ENCODE measurements around the gene AKT2. TPM values are rescaled to one million over a fixed set of nuclear protein-coding genes. Genes with fewer than 3 reads are reported as not detected.

Gene AKT2
- total and polyA plus RNA-seq, 10 of the 15 experiments (the other 5 are each of a cell fraction or from before 2014, with no cell fraction given) = 1.0 to 185 (median 71.5) TPM

- no peak overlapping the region for H2AFZ ChIP-seq (ENCODE audit: control insufficient read depth, low read depth, low read length)
- no peak for FAIRE-seq
- no peak overlapping the region for H3K4me3 ChIP-seq
- RAD21 ChIA-PET (ENCODE audit: unreplicated experiment) = interaction anchor here (1.3 to 2.5 kb wide), 10 partner anchors 52 to 299 kb away, joined by 4 to 28 read pairs (median 9); partner anchors contain the start of genes BLVRB and SERTAD3
- no peak for TF ChIP-seq MEF2A (IDR thresholded peaks at IDR 0.05; ENCODE audit: insufficient read depth, low read depth, low read length)
- H3K79me2 ChIP-seq (ENCODE audit: control insufficient read depth, insufficient read depth, low read length) = no peaks in the 10 kb centered on the region
- no peaks in the 10 kb centered on the region for H3K4me1 ChIP-seq (ENCODE audit: control insufficient read depth, insufficient read depth, low read length)
- DNase-seq (ENCODE audit: low read depth, low spot score) = no peak
- WGBS (ENCODE audit: insufficient coverage, insufficient replicate concordance, low lambda C conversion rate, missing lambda C conversion rate) = 63% methylated on average over 4 of the region's 4 CpGs
- intact Hi-C loops (cut with micrococcal nuclease; ENCODE audit: unreplicated experiment) = loop anchor here (2.0 kb wide), 1 partner anchor 140 kb away; the partner anchor contains the start of gene SERTAD3
- SMC1A ChIA-PET (ENCODE audit: uncharacterized antibody, unreplicated experiment) = interaction anchor here (0.8 to 2.6 kb wide), 11 partner anchors 8 to 319 kb away, joined by 3 to 24 read pairs (median 5); partner anchors contain the start of genes BLVRB and SERTAD3
- H3K9me3 ChIP-seq (replicated peaks; ENCODE audit: control insufficient read depth, insufficient read depth, low read length) = no peaks in the 10 kb centered on the region
- no peak for ATAC-seq
- in situ Hi-C loops (cut with MboI) = loop anchor here (10.0 kb wide), 1 partner anchor 300 kb away; the partner anchor contains the start of gene LTBP4
- H3K36me3 ChIP-seq (ENCODE audit: control insufficient read depth in 2 of 2, insufficient read depth in 2 of 2, low read length in 1 of 2) = no peaks in the 10 kb centered on the region
- H3K27ac ChIP-seq (ENCODE audit: control insufficient read depth, insufficient read depth) = no peak overlapping the region
- BruUV-seq (replicated peaks) = TSS peak; percentile 47
- CTCF ChIA-PET = interaction anchor here (0.9 to 3.0 kb wide), 23 partner anchors 10 to 342 kb away, joined by 3 to 31 read pairs (median 8); partner anchors contain the start of genes BLVRB, LTBP4 and SERTAD3
- POLR2A ChIA-PET = no interaction called here
- H3K9ac ChIP-seq (ENCODE audit: control insufficient read depth, insufficient read depth, low read length) = no peak overlapping the region
- H4K20me1 ChIP-seq (ENCODE audit: control insufficient read depth, insufficient read depth) = no peaks in the 10 kb centered on the region
- no peaks in the 10 kb centered on the region for H3K27me3 ChIP-seq (replicated peaks in 1 of 2; ENCODE audit: control insufficient read depth in 2 of 2, insufficient read depth in 2 of 2, low read length in 1 of 2)
- H3K4me2 ChIP-seq (ENCODE audit: control insufficient read depth, insufficient read depth) = no peak overlapping the region
Observed at GRCh38 chr19:40304306-40304705, 19.2 kb upstream of the AKT2 start.

GRCh38 chr19:40303765-40304164, 18.6 kb upstream of the AKT2 start:
- Histone ChIP-seq H2AFZ (ENCODE audit: control insufficient read depth, low read depth, low read length) (no peak overlapping the region), H3K4me2 (ENCODE audit: control insufficient read depth, insufficient read depth) (no peak overlapping the region), H3K9ac (ENCODE audit: control insufficient read depth, insufficient read depth, low read length) (no peak overlapping the region), H3K4me3 (no peak overlapping the region), H3K79me2 (ENCODE audit: control insufficient read depth, insufficient read depth, low read length) (no peaks in the 10 kb centered on the region), H4K20me1 (ENCODE audit: control insufficient read depth, insufficient read depth) (no peaks in the 10 kb centered on the region), H3K9me3 (replicated peaks; ENCODE audit: control insufficient read depth, insufficient read depth, low read length) (no peaks in the 10 kb centered on the region), H3K27me3 (replicated peaks in 1 of 2; ENCODE audit: control insufficient read depth in 2 of 2, insufficient read depth in 2 of 2, low read length in 1 of 2) (no peaks in the 10 kb centered on the region), H3K27ac (ENCODE audit: control insufficient read depth, insufficient read depth) (no peak overlapping the region), H3K4me1 (ENCODE audit: control insufficient read depth, insufficient read depth, low read length) (no peaks in the 10 kb centered on the region), H3K36me3 (ENCODE audit: control insufficient read depth in 2 of 2, insufficient read depth in 2 of 2, low read length in 1 of 2) (no peaks in the 10 kb centered on the region)
- POLR2A ChIA-PET = no interaction called here
- 67% methylated on average over 2 of the region's 2 CpGs for WGBS (ENCODE audit: insufficient coverage, insufficient replicate concordance, low lambda C conversion rate, missing lambda C conversion rate)
- intact Hi-C loops (cut with micrococcal nuclease; ENCODE audit: unreplicated experiment) (loop anchor here (2.0 kb wide), 1 partner anchor 141 kb away; the partner anchor contains the start of gene SERTAD3), in situ Hi-C loops (cut with MboI) (loop anchor here (10.0 kb wide), 1 partner anchor 301 kb away; the partner anchor contains the start of gene LTBP4)
- no peak for TF ChIP-seq ZNF217 (IDR thresholded peaks at IDR 0.05)
- no peak for TF ChIP-seq SP1 (IDR thresholded peaks at IDR 0.05; ENCODE audit: low read depth, low read length)
- no peak for TF ChIP-seq E2F4 (IDR thresholded peaks at IDR 0.05; ENCODE audit: low read depth, low read length)
- no peak for TF ChIP-seq NRF1 (conservative IDR thresholded peaks at IDR 0.05; ENCODE audit: low read depth, low read length)
- no peak for TF ChIP-seq POLR2AphosphoS2 (IDR thresholded peaks at IDR 0.05; ENCODE audit: low read depth, low read length)
- TF ChIP-seq ELK1 (IDR thresholded peaks at IDR 0.05; ENCODE audit: low read depth, low read length) = no peak
- CTCF ChIA-PET = interaction anchor here (0.9 to 3.0 kb wide), 11 partner anchors 11 to 173 kb away, joined by 3 to 31 read pairs (median 11); partner anchors contain the start of gene BLVRB
- ATAC-seq = no peak
- FAIRE-seq = no peak
- SMC1A ChIA-PET (ENCODE audit: uncharacterized antibody, unreplicated experiment) = interaction anchor here (0.8 to 2.6 kb wide), 7 partner anchors 8 to 319 kb away, joined by 3 to 24 read pairs (median 5); partner anchors contain the start of genes BLVRB and SERTAD3
- DNase-seq (ENCODE audit: low read depth, low spot score) = no peak
- RAD21 ChIA-PET (ENCODE audit: unreplicated experiment) = interaction anchor here (1.4 to 2.5 kb wide), 2 partner anchors 108 to 140 kb away, joined by 4 to 25 read pairs; partner anchors contain the start of gene SERTAD3
- no TSS peak for BruUV-seq (replicated peaks)

Measured in GM12878 (cell line).